Ovary (tissue), 9 donors: ENCODE measurements around the gene TSSK1B. TPM values are rescaled to one million over a fixed set of nuclear protein-coding genes. Genes with fewer than 3 reads are reported as not detected.

ENCODE experiments used
- DNase-seq, 5 donors: peaks; one replicate each; pipeline ENCODE4 v3.0.0-alpha.2; 2019 to 2020
- H3K27ac ChIP-seq, 2 donors: fragments of 200-600 bp; one replicate each; pipeline versions ENCODE4 v1.5.1 to v1.8.0; 2019 to 2022
- H3K27me3 ChIP-seq: fragments of 200-600 bp; one replicate; pipeline ENCODE4 v1.8.0; 2022
- H3K36me3 ChIP-seq: fragments of 200-600 bp; sonication (generic); one replicate; pipeline ENCODE4 v1.5.1; 2019
- H3K4me1 ChIP-seq: one replicate; pipeline ENCODE4 v1.8.1; 2013; ENCODE audit warnings: mild to moderate bottlenecking, moderate library complexity; ENCODE audit not compliant: insufficient read depth
- H3K4me3 ChIP-seq: fragments of 200-600 bp; sonication (generic); one replicate; pipeline ENCODE4 v1.5.1; 2017
- H3K9me3 ChIP-seq, 2 donors: fragments of 200-600 bp in 1 of 2; sonication (generic) in 1 of 2; one replicate each; pipeline versions ENCODE4 v1.5.1 to v1.8.1; 2013 to 2019; ENCODE audit warnings: mild to moderate bottlenecking in 1 of 2, moderate library complexity in 1 of 2
- EP300 ChIP-seq: sonication (generic); formaldehyde crosslinking; IDR thresholded peaks from one replicate; pipeline ENCODE4 v1.6.1; 2017; ENCODE audit warnings: antibody characterized with exemption
- POLR2A ChIP-seq: fragments of 450-650 bp; IDR thresholded peaks from one replicate; pipeline ENCODE4 v1.6.1; 2017; ENCODE audit warnings: antibody characterized with exemption, mild to moderate bottlenecking, moderate library complexity
- WGBS, 3 donors: extraction: QIAGEN DNeasy Blood & Tissue Kit in 1 of 3; methylation state at CpG; one replicate each; pipeline versions ENCODE4 v1.1.5 to v1.1.7; 2013 to 2017; 5-methylcytosine and 5-hydroxymethylcytosine counted together
- intact Hi-C, 4 donors: fragments of 100-400 bp; cut with DNase I; formaldehyde crosslinking; loops; one replicate each; pipeline versions ENCODE4 v1.11.0 to v1.15.1; 2022 to 2023
- polyA plus RNA-seq, 2 donors: library from polyadenylated mRNA; stranded (reverse); fragments of 200-250 nt in 1 of 2; fragments of 350-450 nt in 1 of 2; fragmentation: Illumina TruSeq in 1 of 2; extraction: RNeasy Lipid Tissue Mini Kit (QIAGEN cat#74804) in 1 of 2; gene quantifications; one replicate each; pipeline ENCODE4 v1.2.3, GENCODE V29; 2013 to 2014
- total RNA-seq, 7 donors: library from RNA; depleted of rRNA in 2 of 7; stranded (reverse); fragments of >200 nt in 2 of 7; fragmentation: NEBNext Ultra II Directional in 3 of 7; extraction: Animal tissue kit (Norgen Biotek cat#: 25700) in 3 of 7; gene quantifications; one replicate each; pipeline versions ENCODE4 v1.1.0 to v1.2.4, GENCODE V29; 2016 to 2023
- TF ChIP-seq, protein P1 (sequence below), 3 donors: fragments of 450-650 bp in 2 of 3; fragments of 200-600 bp in 1 of 3; IDR thresholded peaks; one replicate each; pipeline versions ENCODE4 v1.5.1 to v1.8.0; 2016 to 2022; ENCODE audit warnings: antibody characterized with exemption in 3 of 3, mild to moderate bottlenecking in 1 of 3
- donor health status: DM: no; HTN: no; CAD: no; lungs with moderate emphysema.
- donor health status: DM: no; HTN: no; CAD: no.
- donor health status: Bipolar disorder and iron deficiency.
- donor health status: DM: yes; HTN: yes; CAD: no.
- donor health status: DM: no; HTN: no; CAD: no.
- donor health status: DM: yes; HTN: yes; CAD: no.

Gene TSSK1B
- total and polyA plus RNA-seq, 9 donors: 0.08 to 0.15 TPM; not detected in 7

DNA sequence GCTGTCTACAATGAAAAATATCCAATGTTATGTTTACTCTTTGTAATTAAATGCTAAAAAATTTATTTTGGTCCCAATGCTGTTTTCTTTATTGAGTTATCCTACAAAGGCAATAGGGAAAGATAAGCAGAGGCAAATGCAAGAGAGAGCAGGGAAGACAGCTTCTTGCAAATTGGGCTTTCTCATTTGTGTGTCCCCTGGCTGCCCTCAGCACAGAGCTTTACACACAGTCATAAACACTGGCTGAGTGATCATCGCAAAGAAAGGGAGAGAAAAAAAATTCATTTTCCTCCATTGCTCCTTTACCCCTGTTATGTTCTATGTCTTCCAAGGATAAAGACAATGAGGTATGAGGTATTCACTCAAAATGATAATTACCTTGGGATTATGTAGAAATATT lies 2.3 kb upstream of the TSSK1B start:
- Histone ChIP-seq H3K4me3 (no peak overlapping the region), H3K36me3 (no peaks in the 10 kb centered on the region), H3K27me3 (no peaks in the 10 kb centered on the region), H3K9me3 (no peaks in the 10 kb centered on the region), H3K4me1 (no peaks in the 10 kb centered on the region), H3K27ac (no peak overlapping the region)
- no peak for DNase-seq
- TF ChIP-seq POLR2A (no peak), EP300 (no peak)
- TF ChIP-seq, protein P1, sequence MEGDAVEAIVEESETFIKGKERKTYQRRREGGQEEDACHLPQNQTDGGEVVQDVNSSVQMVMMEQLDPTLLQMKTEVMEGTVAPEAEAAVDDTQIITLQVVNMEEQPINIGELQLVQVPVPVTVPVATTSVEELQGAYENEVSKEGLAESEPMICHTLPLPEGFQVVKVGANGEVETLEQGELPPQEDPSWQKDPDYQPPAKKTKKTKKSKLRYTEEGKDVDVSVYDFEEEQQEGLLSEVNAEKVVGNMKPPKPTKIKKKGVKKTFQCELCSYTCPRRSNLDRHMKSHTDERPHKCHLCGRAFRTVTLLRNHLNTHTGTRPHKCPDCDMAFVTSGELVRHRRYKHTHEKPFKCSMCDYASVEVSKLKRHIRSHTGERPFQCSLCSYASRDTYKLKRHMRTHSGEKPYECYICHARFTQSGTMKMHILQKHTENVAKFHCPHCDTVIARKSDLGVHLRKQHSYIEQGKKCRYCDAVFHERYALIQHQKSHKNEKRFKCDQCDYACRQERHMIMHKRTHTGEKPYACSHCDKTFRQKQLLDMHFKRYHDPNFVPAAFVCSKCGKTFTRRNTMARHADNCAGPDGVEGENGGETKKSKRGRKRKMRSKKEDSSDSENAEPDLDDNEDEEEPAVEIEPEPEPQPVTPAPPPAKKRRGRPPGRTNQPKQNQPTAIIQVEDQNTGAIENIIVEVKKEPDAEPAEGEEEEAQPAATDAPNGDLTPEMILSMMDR (IDR thresholded peaks at IDR 0.05): no peak
- WGBS, 3 donors: 33 to 44% (median 42%) methylated on average over 1 of the region's 1 CpG
- intact Hi-C loops: no loop called here

DNA sequence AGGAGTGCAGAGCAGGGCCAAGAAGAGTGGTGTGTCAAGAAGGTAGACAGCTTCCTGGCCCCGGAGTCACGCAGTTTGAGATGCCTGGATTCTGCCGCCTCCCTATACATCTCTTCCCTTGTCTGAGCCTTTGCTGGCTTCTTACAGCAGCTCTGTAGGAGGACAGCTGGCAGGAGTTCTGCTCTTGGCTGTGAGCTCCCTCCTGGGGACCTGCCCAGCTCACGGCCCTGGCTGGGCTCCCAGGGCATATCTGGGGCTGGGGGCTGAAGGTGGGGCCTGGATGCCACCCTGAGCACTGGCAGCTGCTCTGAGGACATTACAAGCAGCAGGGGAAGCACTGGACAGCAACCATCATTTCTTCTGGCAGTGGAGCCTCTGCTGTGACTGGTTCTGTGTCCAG lies 786 bp upstream of the TSSK1B start:
- WGBS, 3 donors: 48 to 63% (median 50%) methylated on average over 3 to 4 of the region's 4 CpGs
- no peaks in the 10 kb centered on the region for H3K9me3 ChIP-seq
- no peaks in the 10 kb centered on the region for H3K36me3 ChIP-seq
- H3K27me3 ChIP-seq: no peaks in the 10 kb centered on the region
- no peak overlapping the region for H3K27ac ChIP-seq
- no peak for DNase-seq
- intact Hi-C loops: no loop called here
- no peak overlapping the region for H3K4me3 ChIP-seq
- H3K4me1 ChIP-seq: no peaks in the 10 kb centered on the region
- TF ChIP-seq EP300 (no peak), POLR2A (no peak)
- TF ChIP-seq, protein P1 (IDR thresholded peaks at IDR 0.05): no peak

GRCh38 chr5:113433862-113434612 lies 752 bp downstream of the TSSK1B start:
- TF ChIP-seq, protein P1 (IDR thresholded peaks at IDR 0.05): no peak
- TF ChIP-seq POLR2A: no peak
- no peak for TF ChIP-seq EP300
- 93 to 97% (median 96%) methylated on average over 35 to 38 of the region's 38 CpGs for WGBS, 3 donors
- intact Hi-C loops: no loop called here
- no peaks in the 10 kb centered on the region for H3K4me1 ChIP-seq
- H3K36me3 ChIP-seq: no peaks in the 10 kb centered on the region
- H3K9me3 ChIP-seq: no peaks in the 10 kb centered on the region
- no peak overlapping the region for H3K27ac ChIP-seq
- no peaks in the 10 kb centered on the region for H3K27me3 ChIP-seq
- H3K4me3 ChIP-seq: no peak overlapping the region
- no peak for DNase-seq

DNA sequence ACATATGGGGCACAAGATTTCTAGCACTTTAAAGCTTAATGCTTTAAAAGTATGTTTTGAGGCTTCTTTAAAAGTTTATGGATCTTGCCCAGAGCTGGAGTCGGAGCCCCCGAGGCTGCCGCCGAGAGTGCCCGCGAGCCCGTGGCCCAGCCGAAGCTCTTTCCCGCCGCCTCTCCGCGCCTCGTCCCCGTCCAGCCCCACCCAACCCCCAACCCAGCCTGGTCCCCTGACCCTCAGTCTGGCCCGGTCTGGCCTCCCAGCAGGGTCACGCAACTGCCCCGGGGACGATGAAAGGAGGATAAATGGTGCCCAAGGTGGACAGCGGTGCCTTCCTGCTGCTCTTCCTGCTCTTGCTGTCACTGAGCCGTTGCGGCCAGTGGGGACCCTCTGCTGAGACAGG lies 1.7 kb downstream of the TSSK1B start:
- 92 to 93% (median 92%) methylated on average over 21 of the region's 21 CpGs for WGBS, 3 donors
- intact Hi-C loops: no loop called here

More for the DNA sequence above, 1.7 kb downstream of the TSSK1B start:
- H3K9me3 ChIP-seq: no peaks in the 10 kb centered on the region
- H3K36me3 ChIP-seq: no peaks in the 10 kb centered on the region
- H3K4me3 ChIP-seq: no peak overlapping the region
- DNase-seq: no peak
- no peak overlapping the region for H3K27ac ChIP-seq
- no peaks in the 10 kb centered on the region for H3K4me1 ChIP-seq
- no peaks in the 10 kb centered on the region for H3K27me3 ChIP-seq
- TF ChIP-seq, protein P1 (IDR thresholded peaks at IDR 0.05): no peak
- TF ChIP-seq EP300 (no peak), POLR2A (no peak)
